ENCODE results near the gene REPS2. TPM values are rescaled to one million over a fixed set of nuclear protein-coding genes. Genes with fewer than 3 reads are reported as not detected.

REPS2 gene
- total and polyA plus RNA-seq, 2 experiments from 2014 or later: 1.2 to 4.4 TPM

DNA sequence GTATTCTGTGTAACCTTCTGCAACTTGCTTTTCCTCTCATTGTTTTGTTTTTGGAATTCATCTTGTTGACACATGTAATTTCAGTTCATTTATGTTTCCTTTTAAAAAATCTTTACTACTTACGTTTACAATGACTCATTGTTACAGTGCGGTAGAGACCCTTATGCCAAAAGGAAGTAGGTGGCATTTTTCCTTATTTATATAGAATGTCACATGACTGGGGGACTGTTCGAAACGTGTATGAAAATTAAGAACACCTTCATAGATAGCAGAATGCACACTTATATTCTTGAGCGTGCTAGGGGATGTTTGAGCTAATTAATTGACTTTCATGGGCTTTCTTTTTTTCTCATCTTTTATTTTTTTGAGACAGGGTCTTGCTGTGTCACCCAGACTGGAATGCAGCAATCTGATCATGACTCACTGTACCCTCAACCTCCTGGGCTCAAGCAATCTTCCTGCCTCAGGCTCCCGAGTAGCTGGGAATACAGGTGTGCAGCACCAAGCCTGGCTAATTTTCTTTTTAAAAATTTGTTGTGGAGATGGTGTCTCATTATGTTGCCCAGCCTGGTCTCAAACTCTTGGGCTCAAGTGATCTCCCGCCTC lies 7.3 kb downstream of the REPS2 start (continued):
- TF ChIP-seq, protein P1, sequence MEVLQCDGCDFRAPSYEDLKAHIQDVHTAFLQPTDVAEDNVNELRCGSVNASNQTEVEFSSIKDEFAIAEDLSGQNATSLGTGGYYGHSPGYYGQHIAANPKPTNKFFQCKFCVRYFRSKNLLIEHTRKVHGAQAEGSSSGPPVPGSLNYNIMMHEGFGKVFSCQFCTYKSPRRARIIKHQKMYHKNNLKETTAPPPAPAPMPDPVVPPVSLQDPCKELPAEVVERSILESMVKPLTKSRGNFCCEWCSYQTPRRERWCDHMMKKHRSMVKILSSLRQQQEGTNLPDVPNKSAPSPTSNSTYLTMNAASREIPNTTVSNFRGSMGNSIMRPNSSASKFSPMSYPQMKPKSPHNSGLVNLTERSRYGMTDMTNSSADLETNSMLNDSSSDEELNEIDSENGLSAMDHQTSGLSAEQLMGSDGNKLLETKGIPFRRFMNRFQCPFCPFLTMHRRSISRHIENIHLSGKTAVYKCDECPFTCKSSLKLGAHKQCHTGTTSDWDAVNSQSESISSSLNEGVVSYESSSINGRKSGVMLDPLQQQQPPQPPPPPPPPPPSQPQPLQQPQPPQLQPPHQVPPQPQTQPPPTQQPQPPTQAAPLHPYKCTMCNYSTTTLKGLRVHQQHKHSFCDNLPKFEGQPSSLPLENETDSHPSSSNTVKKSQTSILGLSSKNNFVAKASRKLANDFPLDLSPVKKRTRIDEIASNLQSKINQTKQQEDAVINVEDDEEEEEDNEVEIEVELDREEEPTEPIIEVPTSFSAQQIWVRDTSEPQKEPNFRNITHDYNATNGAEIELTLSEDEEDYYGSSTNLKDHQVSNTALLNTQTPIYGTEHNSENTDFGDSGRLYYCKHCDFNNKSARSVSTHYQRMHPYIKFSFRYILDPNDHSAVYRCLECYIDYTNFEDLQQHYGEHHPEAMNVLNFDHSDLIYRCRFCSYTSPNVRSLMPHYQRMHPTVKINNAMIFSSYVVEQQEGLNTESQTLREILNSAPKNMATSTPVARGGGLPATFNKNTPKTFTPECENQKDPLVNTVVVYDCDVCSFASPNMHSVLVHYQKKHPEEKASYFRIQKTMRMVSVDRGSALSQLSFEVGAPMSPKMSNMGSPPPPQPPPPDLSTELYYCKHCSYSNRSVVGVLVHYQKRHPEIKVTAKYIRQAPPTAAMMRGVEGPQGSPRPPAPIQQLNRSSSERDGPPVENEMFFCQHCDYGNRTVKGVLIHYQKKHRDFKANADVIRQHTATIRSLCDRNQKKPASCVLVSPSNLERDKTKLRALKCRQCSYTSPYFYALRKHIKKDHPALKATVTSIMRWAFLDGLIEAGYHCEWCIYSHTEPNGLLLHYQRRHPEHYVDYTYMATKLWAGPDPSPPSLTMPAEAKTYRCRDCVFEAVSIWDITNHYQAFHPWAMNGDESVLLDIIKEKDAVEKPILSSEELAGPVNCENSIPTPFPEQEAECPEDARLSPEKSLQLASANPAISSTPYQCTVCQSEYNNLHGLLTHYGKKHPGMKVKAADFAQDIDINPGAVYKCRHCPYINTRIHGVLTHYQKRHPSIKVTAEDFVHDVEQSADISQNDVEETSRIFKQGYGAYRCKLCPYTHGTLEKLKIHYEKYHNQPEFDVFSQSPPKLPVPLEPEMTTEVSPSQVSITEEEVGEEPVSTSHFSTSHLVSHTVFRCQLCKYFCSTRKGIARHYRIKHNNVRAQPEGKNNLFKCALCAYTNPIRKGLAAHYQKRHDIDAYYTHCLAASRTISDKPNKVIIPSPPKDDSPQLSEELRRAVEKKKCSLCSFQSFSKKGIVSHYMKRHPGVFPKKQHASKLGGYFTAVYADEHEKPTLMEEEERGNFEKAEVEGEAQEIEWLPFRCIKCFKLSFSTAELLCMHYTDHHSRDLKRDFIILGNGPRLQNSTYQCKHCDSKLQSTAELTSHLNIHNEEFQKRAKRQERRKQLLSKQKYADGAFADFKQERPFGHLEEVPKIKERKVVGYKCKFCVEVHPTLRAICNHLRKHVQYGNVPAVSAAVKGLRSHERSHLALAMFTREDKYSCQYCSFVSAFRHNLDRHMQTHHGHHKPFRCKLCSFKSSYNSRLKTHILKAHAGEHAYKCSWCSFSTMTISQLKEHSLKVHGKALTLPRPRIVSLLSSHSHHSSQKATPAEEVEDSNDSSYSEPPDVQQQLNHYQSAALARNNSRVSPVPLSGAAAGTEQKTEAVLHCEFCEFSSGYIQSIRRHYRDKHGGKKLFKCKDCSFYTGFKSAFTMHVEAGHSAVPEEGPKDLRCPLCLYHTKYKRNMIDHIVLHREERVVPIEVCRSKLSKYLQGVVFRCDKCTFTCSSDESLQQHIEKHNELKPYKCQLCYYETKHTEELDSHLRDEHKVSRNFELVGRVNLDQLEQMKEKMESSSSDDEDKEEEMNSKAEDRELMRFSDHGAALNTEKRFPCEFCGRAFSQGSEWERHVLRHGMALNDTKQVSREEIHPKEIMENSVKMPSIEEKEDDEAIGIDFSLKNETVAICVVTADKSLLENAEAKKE (CRISPR knock-in tag; IDR thresholded peaks at IDR 0.05): no peak
- no peak for TF ChIP-seq NANOG (IDR thresholded peaks at IDR 0.05; ENCODE audit: borderline replicate concordance)

GRCh38 chrX:16957751-16958150 lies 11.3 kb downstream of the REPS2 start:
- Histone ChIP-seq H3F3A (replicated peaks; ENCODE audit: low read depth) (no peaks in the 10 kb centered on the region), H3K79me2 (replicated peaks; ENCODE audit: insufficient read depth) (no peaks in the 10 kb centered on the region), H3K27me3 (ENCODE audit: insufficient read depth) (no peaks in the 10 kb centered on the region), H4K20me1 (replicated peaks; ENCODE audit: insufficient read depth) (no peaks in the 10 kb centered on the region), H3K4me1 (ENCODE audit: insufficient read depth) (no peaks in the 10 kb centered on the region; the same call in 1 of the 2 replicates), H3K27ac (ENCODE audit: low read depth) (no peak overlapping the region), H2AFZ (no peak overlapping the region), H3K4me3 (no peak overlapping the region), H3K9me2 (ENCODE audit: insufficient read depth) (no peaks in the 10 kb centered on the region), H3K36me3 (ENCODE audit: insufficient read depth) (no peaks in the 10 kb centered on the region), H3K4me2 (no peak overlapping the region)
- Mint-ChIP-seq H3K4me1 (peaks cover 23% of the 10 kb centered on the region), H3K27ac (no peak overlapping the region), H3K27me3 (ENCODE audit: insufficient read depth, low read depth, poor library complexity) (no peaks in the 10 kb centered on the region), H3K9me3 (no peaks in the 10 kb centered on the region; the same call in 2 of the 3 replicates), H3K36me3 (ENCODE audit: low read depth) (no peaks in the 10 kb centered on the region), H3K4me3 (no peak overlapping the region)
- DNase-seq (ENCODE audit: low spot score): no peak
- no peak for ATAC-seq
- TF ChIP-seq CREB1 (CRISPR knock-in tag; IDR thresholded peaks at IDR 0.05; ENCODE audit: low read depth) (no peak), POLR2AphosphoS5 (IDR thresholded peaks at IDR 0.05; ENCODE audit: low read depth) (no peak), NANOG (IDR thresholded peaks at IDR 0.05; ENCODE audit: borderline replicate concordance) (no peak), ZNF114 (CRISPR knock-in tag; IDR thresholded peaks at IDR 0.05) (no peak), JUNB (IDR thresholded peaks at IDR 0.05; ENCODE audit: unreplicated experiment) (no peak)
- TF ChIP-seq, protein P2, sequence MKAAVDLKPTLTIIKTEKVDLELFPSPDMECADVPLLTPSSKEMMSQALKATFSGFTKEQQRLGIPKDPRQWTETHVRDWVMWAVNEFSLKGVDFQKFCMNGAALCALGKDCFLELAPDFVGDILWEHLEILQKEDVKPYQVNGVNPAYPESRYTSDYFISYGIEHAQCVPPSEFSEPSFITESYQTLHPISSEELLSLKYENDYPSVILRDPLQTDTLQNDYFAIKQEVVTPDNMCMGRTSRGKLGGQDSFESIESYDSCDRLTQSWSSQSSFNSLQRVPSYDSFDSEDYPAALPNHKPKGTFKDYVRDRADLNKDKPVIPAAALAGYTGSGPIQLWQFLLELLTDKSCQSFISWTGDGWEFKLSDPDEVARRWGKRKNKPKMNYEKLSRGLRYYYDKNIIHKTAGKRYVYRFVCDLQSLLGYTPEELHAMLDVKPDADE (IDR thresholded peaks at IDR 0.05): no peak
- TF ChIP-seq, protein P1 (CRISPR knock-in tag; IDR thresholded peaks at IDR 0.05): no peak

Data from GM23338 (cell line).